ENCODE data around the gene ZRANB3. TPM values are rescaled to one million over a fixed set of nuclear protein-coding genes. Genes with fewer than 3 reads are reported as not detected.

The ZRANB3 gene
- total and polyA plus RNA-seq, 2 experiments from 2014 or later = 10.5 to 16.8 TPM

DNA sequence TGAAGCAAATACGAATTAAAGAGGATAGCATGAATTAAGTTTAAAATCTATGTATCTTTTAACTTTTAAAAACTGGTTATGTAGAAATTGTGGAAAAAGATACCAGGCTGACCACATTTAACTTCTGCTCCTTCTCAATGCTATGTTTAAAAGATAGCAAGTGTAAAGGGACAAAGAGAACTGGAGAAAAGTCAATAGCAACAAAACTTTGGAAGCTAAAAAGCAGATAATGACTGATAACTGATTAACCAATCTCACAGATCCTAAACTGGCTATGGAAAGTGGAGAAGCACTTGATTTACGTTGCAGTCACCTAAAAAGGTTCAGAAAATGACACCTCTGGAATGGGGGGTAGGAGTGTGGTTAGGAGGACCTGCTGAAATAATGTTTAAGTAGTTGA is 254.5 kb downstream of the ZRANB3 start:
- Mint-ChIP-seq H3K27me3 (ENCODE audit: insufficient read depth, low read depth, poor library complexity) (no peaks in the 10 kb centered on the region), H3K4me3 (no peak overlapping the region), H3K4me1 (no peaks in the 10 kb centered on the region), H3K27ac (no peak overlapping the region), H3K9me3 (peaks cover 12% of the 10 kb centered on the region; the same call in 2 of the 3 replicates), H3K36me3 (ENCODE audit: low read depth) (peaks cover 14% of the 10 kb centered on the region; the same call in 2 of the 3 replicates)
- H3K9me2 ChIP-seq (ENCODE audit: insufficient read depth) = no peaks in the 10 kb centered on the region
- H3F3A ChIP-seq (replicated peaks; ENCODE audit: low read depth) = no peaks in the 10 kb centered on the region
- H4K20me1 ChIP-seq (replicated peaks; ENCODE audit: insufficient read depth) = no peaks in the 10 kb centered on the region
- H3K4me1 ChIP-seq (ENCODE audit: insufficient read depth) = peaks cover 3% of the 10 kb centered on the region; the same call in 1 of the 2 replicates
- H3K4me2 ChIP-seq = no peak overlapping the region
- H3K36me3 ChIP-seq (ENCODE audit: insufficient read depth) = no peaks in the 10 kb centered on the region
- H2AFZ ChIP-seq = no peak overlapping the region
- TF ChIP-seq EZH2phosphoT487 (IDR thresholded peaks at IDR 0.05; ENCODE audit: unreplicated experiment) = no peak
- TF ChIP-seq NANOG (IDR thresholded peaks at IDR 0.05; ENCODE audit: borderline replicate concordance) = no peak
- TF ChIP-seq, protein P1, sequence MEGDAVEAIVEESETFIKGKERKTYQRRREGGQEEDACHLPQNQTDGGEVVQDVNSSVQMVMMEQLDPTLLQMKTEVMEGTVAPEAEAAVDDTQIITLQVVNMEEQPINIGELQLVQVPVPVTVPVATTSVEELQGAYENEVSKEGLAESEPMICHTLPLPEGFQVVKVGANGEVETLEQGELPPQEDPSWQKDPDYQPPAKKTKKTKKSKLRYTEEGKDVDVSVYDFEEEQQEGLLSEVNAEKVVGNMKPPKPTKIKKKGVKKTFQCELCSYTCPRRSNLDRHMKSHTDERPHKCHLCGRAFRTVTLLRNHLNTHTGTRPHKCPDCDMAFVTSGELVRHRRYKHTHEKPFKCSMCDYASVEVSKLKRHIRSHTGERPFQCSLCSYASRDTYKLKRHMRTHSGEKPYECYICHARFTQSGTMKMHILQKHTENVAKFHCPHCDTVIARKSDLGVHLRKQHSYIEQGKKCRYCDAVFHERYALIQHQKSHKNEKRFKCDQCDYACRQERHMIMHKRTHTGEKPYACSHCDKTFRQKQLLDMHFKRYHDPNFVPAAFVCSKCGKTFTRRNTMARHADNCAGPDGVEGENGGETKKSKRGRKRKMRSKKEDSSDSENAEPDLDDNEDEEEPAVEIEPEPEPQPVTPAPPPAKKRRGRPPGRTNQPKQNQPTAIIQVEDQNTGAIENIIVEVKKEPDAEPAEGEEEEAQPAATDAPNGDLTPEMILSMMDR (conservative IDR thresholded peaks at IDR 0.05; ENCODE audit: low read depth in 2 of 2) = no peak
- TF ChIP-seq POLR2AphosphoS5 (IDR thresholded peaks at IDR 0.05; ENCODE audit: low read depth) = no peak
- no peak for TF ChIP-seq ZNF462 (CRISPR knock-in tag; IDR thresholded peaks at IDR 0.05)
- TF ChIP-seq STAT1 (IDR thresholded peaks at IDR 0.05; ENCODE audit: unreplicated experiment) = no peak
- TF ChIP-seq, protein P2, sequence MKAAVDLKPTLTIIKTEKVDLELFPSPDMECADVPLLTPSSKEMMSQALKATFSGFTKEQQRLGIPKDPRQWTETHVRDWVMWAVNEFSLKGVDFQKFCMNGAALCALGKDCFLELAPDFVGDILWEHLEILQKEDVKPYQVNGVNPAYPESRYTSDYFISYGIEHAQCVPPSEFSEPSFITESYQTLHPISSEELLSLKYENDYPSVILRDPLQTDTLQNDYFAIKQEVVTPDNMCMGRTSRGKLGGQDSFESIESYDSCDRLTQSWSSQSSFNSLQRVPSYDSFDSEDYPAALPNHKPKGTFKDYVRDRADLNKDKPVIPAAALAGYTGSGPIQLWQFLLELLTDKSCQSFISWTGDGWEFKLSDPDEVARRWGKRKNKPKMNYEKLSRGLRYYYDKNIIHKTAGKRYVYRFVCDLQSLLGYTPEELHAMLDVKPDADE (IDR thresholded peaks at IDR 0.05) = no peak
- TF ChIP-seq ZNF331 (CRISPR knock-in tag; IDR thresholded peaks at IDR 0.05; ENCODE audit: low read depth) = no peak
- TF ChIP-seq JUNB (IDR thresholded peaks at IDR 0.05; ENCODE audit: unreplicated experiment) = no peak
- no peak for TF ChIP-seq EZH2 (IDR thresholded peaks at IDR 0.05; ENCODE audit: low read depth, unreplicated experiment)
- TF ChIP-seq REST (IDR thresholded peaks at IDR 0.05; ENCODE audit: unreplicated experiment) = no peak
- no peak for TF ChIP-seq CREB1 (CRISPR knock-in tag; IDR thresholded peaks at IDR 0.05; ENCODE audit: low read depth)
- no peak for TF ChIP-seq ZNF114 (CRISPR knock-in tag; IDR thresholded peaks at IDR 0.05)
- no peaks in the 10 kb centered on the region for H3K79me2 ChIP-seq (replicated peaks; ENCODE audit: insufficient read depth)
- no peak overlapping the region for H3K27ac ChIP-seq (ENCODE audit: low read depth)
- no peak overlapping the region for H3K4me3 ChIP-seq
- no peaks in the 10 kb centered on the region for H3K27me3 ChIP-seq (ENCODE audit: insufficient read depth)
- ATAC-seq = no peak
- DNase-seq (ENCODE audit: low spot score) = no peak

Data from GM23338 (cell line).